ENCODE data around the gene AUTS2.

The AUTS2 gene

DNA sequence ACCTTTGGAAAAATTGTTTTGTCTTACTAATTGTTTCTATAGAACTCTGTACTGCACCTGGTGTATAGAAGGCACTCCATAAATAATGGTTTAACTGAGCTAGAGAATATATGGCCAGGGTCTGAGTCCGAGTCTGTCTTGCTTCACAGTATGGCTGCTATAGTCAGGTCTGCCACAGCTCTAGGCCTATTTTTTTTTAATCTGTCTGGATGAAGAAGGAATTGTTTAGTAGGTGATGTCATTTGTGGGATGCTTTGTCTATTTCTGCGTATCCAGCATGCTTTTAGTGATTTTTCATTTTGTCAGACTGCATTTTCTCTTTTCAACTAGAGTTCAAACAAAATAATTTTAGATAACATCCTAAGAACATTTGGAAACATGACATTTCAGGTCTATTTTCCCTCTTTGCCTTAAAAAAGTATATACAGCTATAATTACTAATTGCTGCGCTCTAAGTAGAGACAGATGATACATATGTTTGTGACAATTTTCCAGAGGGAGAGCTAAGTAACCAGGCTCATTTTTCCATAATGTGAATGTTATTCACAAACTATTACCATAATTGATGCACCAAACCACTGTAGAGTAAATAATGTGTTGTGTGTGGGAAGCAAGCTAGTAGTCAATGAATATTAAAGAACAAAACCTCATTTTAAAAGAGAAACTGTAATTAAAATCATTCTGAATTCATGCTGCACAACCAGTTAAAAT is 361.7 kb downstream of the AUTS2 start:
- DNase-seq: no peak

DNA sequence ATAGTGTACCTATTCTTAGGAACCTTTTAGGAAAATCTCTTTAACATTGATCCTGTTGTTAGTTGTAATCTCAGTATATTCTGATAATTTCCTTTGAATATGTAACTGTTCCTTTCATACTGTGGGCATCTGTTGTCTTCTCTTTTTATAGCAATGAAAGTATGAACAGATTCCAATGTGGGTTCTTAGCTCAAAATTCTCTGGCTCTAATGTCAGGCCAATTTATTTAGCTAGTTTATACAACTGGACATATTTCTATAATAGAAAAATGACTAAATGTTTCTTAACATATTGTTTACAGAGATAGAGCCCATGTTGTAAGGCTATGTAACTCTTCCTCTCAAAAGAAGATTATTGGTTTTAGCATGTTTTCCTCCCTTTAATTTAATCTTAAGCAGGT is 363.2 kb downstream of the AUTS2 start:
- no peak for DNase-seq

- no peak for DNase-seq
These were observed 364.2 kb downstream of the AUTS2 start for GRCh38 chr7:69962186-69963065.

DNA sequence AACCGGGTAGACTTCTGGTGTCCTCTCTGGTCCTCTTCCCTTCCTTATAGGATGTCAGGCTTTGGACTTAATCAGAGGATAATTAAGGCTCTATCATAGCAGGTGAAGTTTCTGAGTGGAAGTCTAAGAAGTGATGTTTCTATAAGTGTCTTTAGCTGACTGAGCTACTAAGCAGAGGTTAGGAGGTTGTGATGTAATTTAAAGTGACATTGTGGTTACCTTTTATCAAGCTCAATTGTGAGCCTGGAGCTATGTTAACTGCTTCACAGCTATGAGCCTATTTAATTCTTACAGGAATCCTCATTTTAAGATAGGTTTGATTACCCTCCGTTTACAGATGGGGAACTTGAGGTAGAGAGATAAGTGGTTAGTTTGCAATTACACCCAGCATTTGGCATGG is 365.1 kb downstream of the AUTS2 start:
- no peak for DNase-seq

DNA sequence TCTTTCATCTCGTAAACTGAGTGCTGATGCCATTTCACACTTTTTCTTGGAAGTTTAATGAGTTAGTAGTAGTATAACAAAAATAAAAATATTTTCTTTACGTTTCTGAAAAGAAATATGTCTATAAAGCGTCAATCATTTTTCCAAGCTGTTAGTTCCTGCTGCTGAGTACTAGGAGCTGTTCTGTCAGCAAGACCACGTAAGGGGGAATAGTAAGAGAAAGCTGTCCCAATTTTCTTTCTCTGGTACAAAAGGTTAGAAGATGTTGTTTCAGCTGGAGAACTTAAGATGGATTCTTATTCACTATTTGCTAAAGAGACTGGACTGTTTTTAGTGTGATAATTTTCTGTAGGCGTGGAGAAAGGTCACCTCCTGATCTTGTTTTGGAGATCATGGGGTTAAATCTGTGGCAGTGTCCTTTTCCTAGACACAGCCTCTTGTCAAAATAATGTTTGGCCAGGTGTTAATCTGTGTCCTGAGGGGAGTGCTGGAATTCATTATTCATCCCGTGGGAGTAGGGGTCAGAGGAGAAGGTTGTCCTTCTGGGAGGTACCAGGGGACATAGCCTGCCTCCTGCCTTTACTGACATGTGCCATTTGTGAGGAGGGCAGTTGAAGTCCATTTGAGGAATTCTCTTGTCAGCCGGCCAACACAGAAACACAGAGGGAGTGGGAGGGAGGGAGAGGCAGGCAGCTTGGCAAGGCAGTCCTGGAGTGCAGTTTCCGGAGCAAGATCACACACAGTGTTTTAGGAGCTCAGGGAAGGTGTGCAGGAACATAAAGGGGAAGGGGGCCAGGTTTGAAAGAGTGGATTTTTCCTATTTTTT is 368.7 kb downstream of the AUTS2 start:
- DNase-seq: no peak

- no peak for DNase-seq
These were observed 369.6 kb downstream of the AUTS2 start for GRCh38 chr7:69967689-69968450.

GRCh38 chr7:69968969-69969556 is 370.8 kb downstream of the AUTS2 start:
- DNase-seq: no peak

- DNase-seq: no peak
These were observed 383.4 kb downstream of the AUTS2 start for GRCh38 chr7:69981646-69982045.

GRCh38 chr7:69982197-69982596 is 383.9 kb downstream of the AUTS2 start:
- DNase-seq: no peak

DNA sequence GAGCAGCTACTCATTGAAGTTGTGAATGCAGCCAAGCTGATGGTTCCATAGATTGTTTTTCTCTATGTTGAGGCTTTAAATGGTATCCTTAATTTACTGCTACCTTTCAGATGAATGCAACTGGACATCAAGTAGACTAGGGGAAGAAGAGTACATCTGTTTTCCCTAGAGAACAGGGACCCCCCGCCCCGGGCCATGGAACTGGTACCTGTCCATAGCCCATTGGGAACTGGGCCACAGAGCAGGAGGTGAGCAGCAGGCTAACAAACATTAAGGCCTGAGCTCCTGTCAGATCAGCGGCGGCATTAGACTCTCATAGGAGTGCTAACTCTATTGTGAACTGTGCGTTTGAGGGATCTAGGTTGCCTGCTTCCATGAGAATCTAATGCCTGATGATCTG is 391.3 kb downstream of the AUTS2 start:
- no peak for DNase-seq

GRCh38 chr7:69992938-69993337 is 394.7 kb downstream of the AUTS2 start:
- no peak for DNase-seq

- DNase-seq: no peak
These were observed 395.9 kb downstream of the AUTS2 start for GRCh38 chr7:69994218-69994617.

DNA sequence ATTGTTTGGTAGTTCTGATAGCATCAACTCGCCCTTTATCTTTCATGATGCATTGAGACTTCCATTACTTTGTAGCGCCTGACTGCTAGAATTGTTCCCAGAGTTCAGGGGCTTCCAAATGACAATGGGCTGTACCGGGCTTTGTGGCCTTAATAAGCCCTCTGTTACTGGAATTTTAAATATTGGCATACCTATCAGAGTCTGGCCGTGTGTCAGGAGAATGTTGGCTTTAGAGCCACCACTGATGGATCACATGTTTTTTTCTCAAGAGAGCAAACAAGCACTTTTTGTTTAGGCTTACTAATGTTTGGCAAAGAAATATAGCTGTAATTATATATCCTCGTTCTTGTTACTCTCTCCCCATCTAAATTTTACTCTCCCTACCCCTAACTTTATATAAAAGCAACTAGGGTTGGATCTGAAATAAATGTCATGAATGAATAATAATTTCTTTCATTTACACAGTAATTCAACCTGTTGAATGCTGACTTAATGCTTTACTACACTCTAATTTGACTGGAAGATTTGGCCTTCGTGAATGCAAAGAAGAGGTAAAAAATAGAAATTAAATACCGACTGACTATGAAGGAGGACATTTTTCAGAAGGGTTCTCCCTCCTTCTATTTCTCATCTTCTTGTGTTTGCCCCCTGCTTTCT is 396.7 kb downstream of the AUTS2 start:
- DNase-seq: peak; percentile 50

DNA sequence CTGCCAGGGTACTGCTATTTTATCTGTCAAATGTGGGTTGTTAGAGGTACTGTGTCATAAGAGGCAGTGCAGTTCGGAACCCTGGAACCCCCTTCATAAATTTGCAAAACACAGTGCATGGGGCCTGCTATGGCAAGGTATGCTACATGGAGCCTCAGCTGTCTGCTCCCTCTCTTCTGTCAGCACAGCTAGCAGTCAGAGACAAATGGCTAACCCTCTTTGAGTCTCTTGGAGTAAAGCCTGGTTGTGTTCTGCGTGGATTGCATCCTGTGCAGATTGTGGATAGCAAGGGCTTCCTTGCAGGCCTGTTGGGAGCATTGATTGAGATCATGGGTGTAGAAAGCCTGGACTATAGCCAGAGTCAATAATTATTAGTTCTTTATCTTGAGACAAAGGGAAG is 397.8 kb downstream of the AUTS2 start:
- no peak for DNase-seq

DNA sequence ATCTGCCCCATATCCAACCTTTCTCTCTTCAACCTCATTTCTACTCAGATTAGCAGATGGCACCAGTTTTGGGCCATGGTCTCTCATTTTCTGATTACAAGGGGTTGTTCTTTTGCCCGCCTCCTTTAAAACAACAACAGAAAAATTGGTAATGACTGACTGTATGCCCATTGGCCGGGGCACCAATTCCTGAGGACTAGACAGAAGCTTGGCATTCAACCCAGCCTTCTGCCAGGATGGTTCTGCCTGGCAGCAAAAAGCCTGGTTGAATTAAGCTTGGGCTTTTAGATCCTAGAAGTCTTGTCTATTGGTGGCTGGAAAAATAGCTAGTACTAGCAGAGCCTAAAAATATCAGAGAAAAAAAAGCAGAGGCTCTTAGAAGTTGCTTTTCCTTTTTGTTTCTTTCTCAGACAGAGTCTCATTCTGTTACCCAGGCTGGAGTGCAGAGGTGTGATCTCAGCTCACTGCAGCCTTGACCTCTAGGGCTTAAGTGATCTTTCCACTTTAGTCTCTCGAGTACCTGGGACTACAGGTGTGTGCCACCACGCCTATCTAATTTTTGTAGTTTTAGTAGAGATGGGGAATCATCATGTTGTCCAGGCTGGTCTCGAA is 402.6 kb downstream of the AUTS2 start:
- no peak for DNase-seq

DNA sequence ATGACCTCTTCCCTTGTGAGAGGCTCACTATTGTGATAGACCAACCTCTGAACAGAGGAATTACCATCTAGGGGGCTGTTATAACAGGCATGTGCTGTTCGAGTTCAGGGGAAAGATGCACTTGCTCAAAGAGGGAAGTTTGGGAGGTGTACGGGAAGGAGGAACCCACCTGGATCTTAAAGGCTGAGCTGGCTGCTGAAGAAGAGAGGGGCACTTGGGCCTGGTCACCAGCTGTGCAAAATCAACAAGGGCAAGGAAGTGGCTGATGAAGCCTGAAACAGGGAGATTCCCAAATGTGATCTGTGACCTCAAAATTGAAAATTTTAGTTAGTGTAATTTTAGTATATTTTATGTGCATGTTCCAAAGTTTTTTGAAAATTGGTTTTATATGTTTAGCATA is 407.2 kb downstream of the AUTS2 start:
- no peak for DNase-seq

GRCh38 chr7:70005891-70006260 is 407.6 kb downstream of the AUTS2 start:
- no peak for DNase-seq

DNA sequence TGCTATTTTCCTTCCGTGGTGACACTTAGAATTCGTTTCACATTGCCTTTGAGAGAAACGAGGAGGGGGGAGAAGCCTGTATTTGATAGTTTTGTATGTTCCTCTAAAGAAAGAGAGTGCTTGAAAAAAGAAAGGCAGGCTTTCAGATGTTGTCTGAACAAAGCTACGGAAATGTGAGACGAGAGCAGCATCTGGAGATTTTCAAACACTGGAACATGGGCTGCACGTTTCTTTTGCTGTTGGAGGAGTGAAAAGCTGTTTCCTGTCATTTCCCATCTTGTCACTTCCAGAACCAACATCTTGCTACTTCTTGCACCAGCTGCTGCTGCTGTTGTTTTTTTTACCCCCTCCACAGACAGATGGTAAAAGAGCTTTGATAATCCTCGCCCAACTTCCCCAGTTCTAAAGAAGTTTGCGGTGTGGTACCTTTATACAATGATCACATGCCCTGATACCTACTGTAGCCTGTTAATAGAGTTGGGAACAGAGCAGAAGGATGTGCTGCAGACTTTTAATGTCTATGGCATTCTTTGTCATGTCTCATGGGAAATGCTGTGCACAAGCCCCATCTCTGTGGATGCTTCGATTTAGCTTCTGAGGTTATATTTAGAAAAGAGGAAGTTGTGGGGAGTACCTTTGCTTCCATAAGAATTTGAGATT is 408.1 kb downstream of the AUTS2 start:
- no peak for DNase-seq

- no peak for DNase-seq
These were observed 410.2 kb downstream of the AUTS2 start for GRCh38 chr7:70008466-70008865.

- DNase-seq: no peak
These were observed 416.4 kb downstream of the AUTS2 start for GRCh38 chr7:70014472-70015177.

Measured in NCI-H748 treated with DMSO at 0.1 percent for 48 hours (cell line).